SW480 (cell line): ENCODE results near the gene TMEM231.
"Not testable (repeated sequence)": the region's sequence is repeated elsewhere in the genome, so short reads cannot be mapped to it uniquely, and the experiment has no call there.

Source experiments
- DNase-seq: peaks from one replicate; pipeline ENCODE4 v3.0.0-alpha.2; 2016; ENCODE audit warnings: low spot score

TMEM231 gene

GRCh38 chr16:75566758-75567255 lies 10.8 kb upstream of the TMEM231 start:
- DNase-seq: no peak

- DNase-seq: peak; percentile 75
Observed at GRCh38 chr16:75566040-75566757, 10.1 kb upstream of the TMEM231 start, which contains the start of gene GABARAPL2. GABARAPL2 (plus strand) TSS chr16:75566379; CDS start chr16:75566487, 108 bp downstream.

- no peak for DNase-seq
Observed at GRCh38 chr16:75565640-75566039, 9.6 kb upstream of the TMEM231 start.

- DNase-seq: no peak
Observed at GRCh38 chr16:75559564-75560372, 3.7 kb upstream of the TMEM231 start.

GRCh38 chr16:75558846-75559401 lies 2.9 kb upstream of the TMEM231 start:
- DNase-seq: no peak

DNA sequence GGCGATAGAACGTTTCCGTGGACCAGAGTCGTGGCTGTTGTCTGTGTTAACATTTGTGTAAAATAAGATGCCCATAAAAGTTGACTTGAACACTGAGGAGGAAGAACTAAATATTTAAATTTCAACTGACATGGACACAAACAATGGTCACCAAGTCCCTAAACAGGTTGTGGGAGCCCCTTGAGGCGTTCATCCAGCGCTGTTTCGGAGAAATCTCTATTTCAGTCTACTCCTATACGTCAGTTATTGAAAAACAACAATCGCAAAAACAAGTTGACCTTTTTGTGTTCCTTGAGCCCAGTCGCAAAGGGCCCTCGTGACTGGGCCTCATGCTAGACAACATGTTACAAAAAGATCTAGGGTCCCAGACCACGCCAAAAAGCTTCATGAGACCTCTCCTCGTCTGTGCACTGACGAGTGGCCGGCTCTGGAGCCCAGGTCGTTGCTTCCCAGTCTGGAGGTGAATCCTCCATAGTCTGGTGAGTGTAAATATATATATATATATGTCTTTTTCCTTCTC lies 439 bp upstream of the TMEM231 start:
- no peak for DNase-seq

DNA sequence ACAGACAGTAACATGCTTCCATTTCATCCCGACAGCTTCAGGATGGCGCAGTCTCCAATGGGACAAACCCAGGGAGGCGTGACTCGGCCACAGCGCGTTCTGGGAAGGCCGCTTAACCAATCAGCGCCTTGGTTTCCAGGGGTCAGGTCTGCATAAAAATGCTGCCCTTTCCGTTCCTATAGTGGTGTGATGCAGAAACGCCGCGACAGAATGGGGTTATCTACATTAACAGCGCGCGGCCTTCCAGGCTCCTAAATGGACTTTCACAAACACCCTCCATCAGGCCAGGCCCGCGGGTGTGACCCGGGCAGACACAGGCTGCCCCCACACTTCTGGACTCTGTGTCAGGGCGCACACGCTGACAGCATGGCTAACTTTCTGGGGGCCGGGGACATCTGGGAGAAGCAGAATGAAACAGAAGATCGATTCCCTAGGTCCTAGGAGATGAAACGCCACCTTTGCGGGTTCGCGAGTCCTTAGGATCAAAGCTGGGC lies 792 bp downstream of the TMEM231 start:
- DNase-seq: peak; percentile 92

GRCh38 chr16:75552951-75553350 lies 3.1 kb downstream of the TMEM231 start:
- no peak for DNase-seq

GRCh38 chr16:75550211-75550662 lies 5.8 kb downstream of the TMEM231 start:
- DNase-seq: peak; percentile 5

DNA sequence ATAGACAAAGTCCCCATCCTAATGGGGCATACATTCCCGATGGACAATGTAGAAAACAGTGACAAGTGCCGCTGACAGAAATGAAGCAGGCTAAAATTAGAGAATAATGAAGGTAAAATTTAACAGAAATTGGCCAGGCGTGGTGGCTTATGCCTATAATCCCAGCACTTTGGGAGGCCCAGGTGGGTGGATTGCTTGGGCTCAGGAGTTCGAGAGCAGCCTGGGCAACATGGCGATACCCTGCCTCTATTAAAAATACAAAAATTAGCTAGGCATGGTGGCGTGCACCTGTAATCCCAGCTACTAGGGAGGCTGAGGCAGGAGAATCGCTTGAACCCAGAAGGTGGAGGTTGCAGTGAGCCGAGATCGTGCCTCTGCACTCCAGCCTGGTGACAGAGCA lies 7.6 kb downstream of the TMEM231 start:
- DNase-seq: not testable (repeated sequence)

DNA sequence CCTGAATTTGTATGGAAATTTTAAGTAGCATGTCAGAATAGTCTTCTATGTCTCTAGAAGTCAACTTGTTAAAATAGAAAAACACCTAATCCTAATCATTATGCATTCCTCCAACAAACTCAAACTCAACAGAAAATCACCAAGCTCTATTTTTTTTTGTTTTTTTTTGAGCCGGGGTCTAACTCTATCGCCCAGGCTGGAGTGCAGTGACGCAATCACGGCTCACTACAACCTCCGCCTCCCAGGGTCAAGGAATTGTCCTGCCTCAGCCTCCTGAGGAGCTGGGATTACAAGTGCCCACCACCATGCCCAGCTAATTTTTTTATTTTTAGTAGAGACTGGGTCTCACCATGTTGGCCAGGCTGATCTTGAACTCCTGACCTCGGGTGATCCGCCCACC lies 9.8 kb downstream of the TMEM231 start:
- DNase-seq: no peak

GRCh38 chr16:75545879-75546278 lies 10.2 kb downstream of the TMEM231 start:
- DNase-seq: not testable (repeated sequence)

- DNase-seq: not testable (repeated sequence)
Observed at GRCh38 chr16:75542462-75542861, 13.6 kb downstream of the TMEM231 start.

DNA sequence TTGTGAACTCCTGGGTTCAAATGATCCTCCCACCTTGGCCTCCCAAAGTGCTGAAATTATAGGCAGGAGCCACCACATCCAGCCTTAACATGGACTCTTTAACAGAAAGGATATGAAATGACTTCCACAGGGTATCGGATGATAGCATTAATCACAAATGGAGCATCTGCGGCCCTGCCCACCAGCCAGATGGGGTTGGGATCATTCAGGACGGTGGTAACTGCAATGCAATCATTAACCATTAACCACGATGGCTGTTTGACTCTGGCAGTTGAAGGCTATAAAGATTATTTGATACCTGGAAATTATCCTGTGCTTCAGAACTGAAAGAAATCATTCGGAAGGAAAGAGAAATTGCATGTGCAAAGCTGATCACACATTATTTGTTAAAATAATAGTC lies 14.8 kb downstream of the TMEM231 start:
- no peak for DNase-seq

GRCh38 chr16:75538882-75539565 lies 17.0 kb downstream of the TMEM231 start:
- DNase-seq: not testable (repeated sequence)

DNA sequence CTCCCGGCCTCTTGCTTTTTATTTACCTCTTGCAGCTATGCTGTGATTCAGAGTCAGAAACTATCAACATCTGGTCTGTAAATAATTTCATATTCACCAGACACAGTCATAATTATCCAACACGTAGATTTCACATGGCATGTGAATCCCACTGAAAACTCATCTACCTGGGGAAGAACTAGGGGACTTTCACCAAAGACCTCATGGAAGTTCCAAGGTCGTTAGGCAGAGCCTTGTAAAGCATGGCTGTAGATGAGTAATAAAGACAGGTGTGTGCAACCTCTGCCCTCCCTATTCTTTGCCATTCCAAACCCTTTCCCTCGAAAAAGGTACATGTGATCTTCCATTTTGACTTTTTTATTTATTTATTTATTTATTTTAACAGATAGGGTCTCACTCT lies 18.3 kb downstream of the TMEM231 start:
- no peak for DNase-seq

DNA sequence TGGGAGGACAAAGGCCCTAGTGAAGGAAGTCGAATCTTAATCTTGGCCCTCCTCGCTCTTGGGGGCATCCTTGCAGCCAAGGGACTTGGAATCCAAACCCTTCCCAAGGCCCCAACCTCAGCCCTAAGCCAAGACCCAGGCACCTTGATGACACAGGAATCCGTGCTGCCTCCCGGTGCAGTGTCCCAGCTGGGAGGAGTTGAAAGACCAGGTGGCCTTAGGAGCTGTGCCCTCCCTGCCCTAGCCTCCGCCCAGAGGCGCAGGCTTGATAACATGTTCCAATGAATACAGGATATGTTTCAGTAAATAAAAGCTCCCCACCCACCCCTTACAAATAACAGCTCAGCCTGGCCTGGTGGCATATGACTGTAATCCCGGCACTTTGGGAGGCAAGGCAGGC lies 20.2 kb downstream of the TMEM231 start, which contains the start of gene CHST5:
CHST5 (minus strand) TSS at position 208 of the 400 bp plus-strand sequence. CDS start 5,724 bp downstream, outside the sequence.
- DNase-seq: no peak

DNA sequence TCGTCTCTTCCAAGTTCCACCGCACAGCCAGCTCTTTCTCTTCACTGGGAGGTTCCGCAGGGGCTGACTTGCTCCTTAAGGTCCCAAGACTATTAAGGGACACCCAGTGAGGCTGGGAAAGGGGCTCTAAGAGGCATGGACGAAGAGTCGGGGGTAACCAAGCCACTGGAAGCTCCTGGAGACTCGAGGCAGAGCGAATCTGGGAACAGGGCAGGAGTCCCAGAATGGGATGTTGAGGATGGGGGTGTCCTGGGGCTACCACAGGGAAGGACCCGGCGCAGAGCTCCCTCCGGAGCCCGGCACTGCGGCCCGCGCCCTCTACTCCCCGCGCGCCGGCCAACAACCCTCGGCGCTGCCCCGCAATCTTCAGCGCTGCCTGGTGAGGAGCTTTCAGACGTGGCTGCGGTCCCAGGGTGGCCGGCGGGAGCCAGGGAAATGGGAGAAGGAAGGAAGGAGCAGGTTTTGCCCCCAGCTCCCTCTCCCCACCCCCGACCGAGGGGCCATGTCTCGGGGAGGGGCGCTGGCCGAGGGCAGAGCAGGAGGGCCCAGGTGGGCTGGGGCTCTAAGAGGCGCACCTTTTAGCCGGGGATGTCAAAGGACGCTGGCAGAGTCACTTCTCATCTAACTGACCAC lies 20.7 kb downstream of the TMEM231 start:
- no peak for DNase-seq

GRCh38 chr16:75534560-75535205 lies 21.4 kb downstream of the TMEM231 start:
- DNase-seq: no peak

DNA sequence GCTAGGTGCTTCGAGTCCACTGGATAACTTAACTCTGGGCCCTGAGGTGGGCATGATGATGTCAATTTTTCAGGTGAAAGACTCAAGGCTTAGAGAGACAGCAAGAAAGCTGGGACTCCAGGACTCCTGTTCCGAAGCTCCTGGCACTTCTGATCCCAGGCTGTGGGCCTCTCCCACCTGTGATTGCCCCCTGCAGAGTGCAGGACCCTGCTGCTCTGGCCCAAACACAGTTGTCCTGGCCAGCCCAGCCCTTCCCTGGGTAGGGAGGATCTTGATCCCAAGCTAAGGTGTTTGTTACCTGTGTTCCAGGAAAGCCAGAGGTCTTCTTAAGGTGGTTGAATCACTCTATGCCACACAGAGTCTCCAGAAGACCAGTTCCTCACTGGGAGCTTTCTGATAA lies 23.3 kb downstream of the TMEM231 start:
- no peak for DNase-seq
